Kidney (tissue), 14 donors: Measurements from ENCODE around the gene B3GALT6. TPM values are rescaled to one million over a fixed set of nuclear protein-coding genes. Genes with fewer than 3 reads are reported as not detected.
A peak's percentile ranks its signal among the peaks of the same experiment; 100 is the strongest.

Source experiments
- DNase-seq, 5 donors: peaks; one replicate each; pipeline ENCODE4 v3.0.0-alpha.2; 2013 to 2020
- FAIRE-seq: peaks from 2 replicates; lab custom pipeline; 2012; peaks lifted over from hg19 to GRCh38; lab: Jason Lieb, UNC
- H3K27ac ChIP-seq, 2 donors: one replicate each; pipeline ENCODE4 v1.7.0; 2013; ENCODE audit warnings: low read depth in 2 of 2, low read length in 2 of 2, inconsistent platforms in 1 of 2
- H3K27me3 ChIP-seq: one replicate; pipeline ENCODE4 v1.7.1; 2013; ENCODE audit warnings: low read length, inconsistent platforms; ENCODE audit not compliant: control insufficient read depth, insufficient read depth
- H3K36me3 ChIP-seq, 3 donors: one replicate each; pipeline versions ENCODE4 v1.7.0 to v1.7.1; 2013; ENCODE audit warnings: low read length in 3 of 3, control low read depth in 1 of 3, inconsistent platforms in 1 of 3; ENCODE audit not compliant: insufficient read depth in 3 of 3, control insufficient read depth in 2 of 3
- H3K4me1 ChIP-seq, 3 donors: one replicate each; pipeline versions ENCODE4 v1.7.0 to v1.7.1; 2013; ENCODE audit warnings: low read length in 3 of 3, inconsistent platforms in 1 of 3, low read depth in 1 of 3; ENCODE audit not compliant: control insufficient read depth in 2 of 3, insufficient read depth in 2 of 3
- H3K4me3 ChIP-seq, 3 donors: one replicate each; pipeline versions ENCODE4 v1.7.0 to v1.8.1; 2013; ENCODE audit warnings: low read length in 3 of 3, control low read depth in 1 of 3, inconsistent platforms in 1 of 3
- H3K9ac ChIP-seq, 3 donors: one replicate each; pipeline versions ENCODE4 v1.7.0 to v1.7.1; 2013; ENCODE audit warnings: low read length in 3 of 3, control low read depth in 1 of 3, inconsistent platforms in 1 of 3
- H3K9me3 ChIP-seq, 3 donors: one replicate each; pipeline versions ENCODE4 v1.7.0 to v1.7.1; 2013; ENCODE audit warnings: low read length in 3 of 3, control low read depth in 1 of 3, inconsistent platforms in 1 of 3; ENCODE audit not compliant: control insufficient read depth in 2 of 3, insufficient read depth in 1 of 3
- CTCF ChIP-seq: IDR thresholded peaks from 3 replicates; pipeline ENCODE4 v1.5.1; 2012; ENCODE audit warnings: mild to moderate bottlenecking, moderate library complexity, borderline replicate concordance; ENCODE audit not compliant: insufficient read depth; ENCODE audit errors: extremely low read depth
- intact Hi-C: fragments of 100-400 bp; cut with DNase I; formaldehyde crosslinking; loops from one replicate; pipeline ENCODE4 v1.11.1; 2022
- polyA plus RNA-seq: library from polyadenylated mRNA; stranded (reverse); fragments of 350-450 nt; fragmentation: Illumina TruSeq; extraction: RNeasy Lipid Tissue Mini Kit (QIAGEN cat#74804); gene quantifications from one replicate; pipeline ENCODE4 v1.2.3, GENCODE V29; 2014; ENCODE audit warnings: low read depth, low replicate concordance; ENCODE audit not compliant: insufficient read depth
- total RNA-seq: library from RNA; stranded (reverse); fragmentation: NEBNext Ultra II Directional; extraction: Animal tissue kit (Norgen Biotek cat#: 25700); gene quantifications from one replicate; pipeline ENCODE4 v1.2.1, GENCODE V29; 2021
- donor health status: control.
- donor health status: control.
- donor health status: control.
- donor health status: control.
- donor health status: control.
- donor health status: DM: yes; HTN: yes; CAD: no.
- donor health status: Normal renal cell carcinoma (clear cell type).

Gene B3GALT6
- total and polyA plus RNA-seq, 2 donors from 2014 or later, result 13.7 to 20.3 TPM

DNA sequence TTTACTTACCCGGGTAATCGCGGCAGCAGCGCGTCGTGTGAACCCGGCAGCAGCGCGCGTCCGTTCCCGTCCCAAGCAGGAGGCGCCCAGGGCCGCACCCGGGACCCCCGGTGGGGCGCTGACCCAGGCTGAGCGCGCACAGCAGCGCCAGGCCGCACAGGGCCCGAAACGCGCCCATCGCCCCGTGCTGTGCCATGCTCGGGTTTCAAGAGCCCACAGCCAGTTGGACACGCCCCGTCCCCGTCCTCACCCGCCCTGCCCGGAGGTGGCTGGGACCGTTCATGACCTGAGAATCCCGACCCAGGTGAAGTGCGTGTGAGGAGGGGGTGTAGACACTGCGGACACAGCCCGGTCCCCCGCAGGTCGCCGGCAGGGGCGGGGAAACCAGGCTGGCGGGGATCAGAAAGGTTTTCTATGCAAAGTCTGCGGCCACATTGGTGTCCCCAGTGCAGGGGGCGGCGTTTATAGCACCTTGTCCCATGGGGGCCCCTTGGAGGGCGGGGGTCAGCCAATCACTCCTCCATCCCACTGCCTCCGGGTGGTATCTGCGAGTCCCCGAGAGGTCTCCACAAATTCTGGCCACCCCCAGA lies 25.6 kb upstream of the B3GALT6 start, which contains the start of gene TNFRSF18:
TNFRSF18 (minus strand) TSS at position 217 of the 590 bp plus-strand sequence; CDS start at position 196, 21 bp downstream.
- Histone ChIP-seq H3K4me3 (no peak within 1 kb of the TSS), H3K36me3 (no peaks in the 10 kb centered on the region), H3K4me1 (peaks cover 0 to 3% (median 0%) of the 10 kb centered on the region in 3 donors), H3K9me3 (no peaks in the 10 kb centered on the region), H3K27ac (no peak within 1 kb of the TSS), H3K27me3 (no peaks in the 10 kb centered on the region), H3K9ac (no peak within 1 kb of the TSS)
- no peak for TF ChIP-seq CTCF
- DNase-seq (peak; percentile 48 to 82 (median 67)), FAIRE-seq (no peak)
- intact Hi-C loops, result no loop called here

DNA sequence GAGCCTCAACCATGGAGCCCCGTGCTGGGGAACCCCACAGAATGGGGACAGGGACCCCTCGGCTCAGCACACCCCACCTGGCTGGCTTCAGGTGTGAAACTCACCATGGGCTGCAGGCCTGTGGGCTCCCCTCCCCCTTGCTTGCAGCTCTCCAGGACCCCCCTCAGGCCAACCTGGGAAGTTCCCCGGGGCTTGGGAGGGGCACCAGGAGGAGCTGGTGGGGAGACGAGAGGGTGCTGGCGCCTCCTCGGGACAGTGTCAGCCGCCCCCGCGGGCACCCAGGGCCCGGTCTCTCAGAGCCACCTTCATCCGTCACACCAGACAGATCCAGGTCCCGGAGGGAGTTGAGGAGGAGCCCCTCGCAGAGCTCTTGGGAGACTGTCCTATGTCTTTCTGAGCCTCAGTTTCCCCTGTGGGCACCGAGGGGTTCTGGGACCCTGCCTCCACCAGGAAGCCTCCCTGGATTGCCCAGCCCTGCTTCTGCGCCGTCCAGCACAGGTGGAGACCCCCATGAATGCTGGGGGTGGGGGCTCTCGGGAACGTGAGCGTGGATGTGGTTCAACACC lies 25.0 kb upstream of the B3GALT6 start:
- peaks cover 0 to 3% (median 0%) of the 10 kb centered on the region in 3 donors for H3K4me1 ChIP-seq
- no peaks in the 10 kb centered on the region for H3K36me3 ChIP-seq
- DNase-seq (peak in 2 of 5 donors; percentile 64 to 74), FAIRE-seq (no peak)
- no peaks in the 10 kb centered on the region for H3K27me3 ChIP-seq
- intact Hi-C loops, result no loop called here
- H3K9ac ChIP-seq, result no peak overlapping the region
- TF ChIP-seq CTCF, result no peak
- no peak overlapping the region for H3K27ac ChIP-seq
- H3K4me3 ChIP-seq, result no peak overlapping the region
- no peaks in the 10 kb centered on the region for H3K9me3 ChIP-seq

GRCh38 chr1:1207571-1207892 lies 24.5 kb upstream of the B3GALT6 start:
- intact Hi-C loops, result no loop called here
- H3K27ac ChIP-seq, result no peak overlapping the region
- no peak overlapping the region for H3K9ac ChIP-seq
- H3K9me3 ChIP-seq, result no peaks in the 10 kb centered on the region
- TF ChIP-seq CTCF, result no peak
- DNase-seq (peak in 2 of 5 donors; percentile 53 to 60), FAIRE-seq (no peak)
- H3K4me3 ChIP-seq, result no peak overlapping the region
- no peaks in the 10 kb centered on the region for H3K27me3 ChIP-seq
- peaks cover 0 to 3% (median 0%) of the 10 kb centered on the region in 3 donors for H3K4me1 ChIP-seq
- H3K36me3 ChIP-seq, result no peaks in the 10 kb centered on the region
